RKO (cell line): ENCODE data around the gene KATNAL2.
A peak's percentile ranks its signal among the peaks of the same experiment; 100 is the strongest.
"Not testable (repeated sequence)": the region's sequence is repeated elsewhere in the genome, so short reads cannot be mapped to it uniquely, and the experiment has no call there.

Experiments used
- DNase-seq: peaks from one replicate; pipeline ENCODE4 v3.0.0-alpha.2; 2016; ENCODE audit warnings: low spot score

Gene KATNAL2

GRCh38 chr18:46939998-46940571, 22.7 kb downstream of the KATNAL2 start:
- no peak for DNase-seq

GRCh38 chr18:46942646-46943045, 25.2 kb downstream of the KATNAL2 start:
- no peak for DNase-seq

GRCh38 chr18:46946656-46947282, 29.4 kb downstream of the KATNAL2 start:
- DNase-seq: no peak

- peak; percentile 41 for DNase-seq
Measured at GRCh38 chr18:46950064-46950656, 32.8 kb downstream of the KATNAL2 start.

GRCh38 chr18:46953195-46953594, 35.8 kb downstream of the KATNAL2 start:
- DNase-seq: no peak

- DNase-seq: no peak
Measured at GRCh38 chr18:46958209-46958608, 40.8 kb downstream of the KATNAL2 start.

GRCh38 chr18:46963656-46964578, 46.5 kb downstream of the KATNAL2 start:
- DNase-seq: not testable (repeated sequence)

- not testable (repeated sequence) for DNase-seq
Measured at GRCh38 chr18:46964579-46965293, 47.3 kb downstream of the KATNAL2 start.

- not testable (repeated sequence) for DNase-seq
Measured at GRCh38 chr18:46966266-46966665, 48.9 kb downstream of the KATNAL2 start.

GRCh38 chr18:46969551-46969950, 52.1 kb downstream of the KATNAL2 start:
- DNase-seq: not testable (repeated sequence)

GRCh38 chr18:47019870-47020269, 102.5 kb downstream of the KATNAL2 start:
- not testable (repeated sequence) for DNase-seq

- DNase-seq: not testable (repeated sequence)
Measured at GRCh38 chr18:47020757-47021156, 103.4 kb downstream of the KATNAL2 start.

GRCh38 chr18:47022821-47023220, 105.4 kb downstream of the KATNAL2 start:
- DNase-seq: not testable (repeated sequence)

- DNase-seq: not testable (repeated sequence)
Measured at GRCh38 chr18:47023769-47024465, 106.5 kb downstream of the KATNAL2 start.

GRCh38 chr18:47025557-47026174, 108.3 kb downstream of the KATNAL2 start:
- not testable (repeated sequence) for DNase-seq

- not testable (repeated sequence) for DNase-seq
Measured at GRCh38 chr18:47028738-47029137, 111.3 kb downstream of the KATNAL2 start.

- not testable (repeated sequence) for DNase-seq
Measured at GRCh38 chr18:47029684-47030353, 112.4 kb downstream of the KATNAL2 start.

GRCh38 chr18:47030887-47031286, 113.5 kb downstream of the KATNAL2 start:
- not testable (repeated sequence) for DNase-seq

- DNase-seq: no peak
Measured at GRCh38 chr18:47032945-47033344, 115.5 kb downstream of the KATNAL2 start.

GRCh38 chr18:47034591-47034990, 117.2 kb downstream of the KATNAL2 start:
- DNase-seq: not testable (repeated sequence)
